SHP77 (cell line): ENCODE measurements around the gene KIDINS220.
A peak's percentile ranks its signal among the peaks of the same experiment; 100 is the strongest.

Source experiments
- DNase-seq, 2 experiments: peaks; one replicate each; lab custom pipeline; 2025; lab: John Stamatoyannopoulos, UW

The KIDINS220 gene

DNA sequence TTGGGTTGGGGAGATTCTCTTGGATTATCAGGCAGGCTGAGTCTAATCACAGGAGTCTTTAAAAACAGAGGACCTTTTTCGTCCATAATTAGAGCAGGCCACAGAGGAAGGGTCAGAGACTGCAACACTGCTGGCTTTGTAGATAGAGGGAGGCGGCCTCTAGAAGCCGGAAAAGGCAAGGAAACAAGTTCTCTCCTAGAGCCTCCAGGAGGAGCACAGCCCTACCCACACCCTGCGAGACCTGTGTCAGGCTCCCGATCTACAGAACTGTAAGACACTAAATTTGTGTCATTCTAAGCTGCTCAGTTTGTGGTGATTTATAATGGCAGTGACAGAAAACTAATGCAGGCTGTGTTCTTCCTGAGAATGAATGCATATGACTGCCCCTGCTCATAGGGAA is 140.2 kb downstream of the KIDINS220 start:
- no peak for DNase-seq

- DNase-seq: no peak
These were observed 142.7 kb downstream of the KIDINS220 start for GRCh38 chr2:8694737-8695136.

- DNase-seq: peak; percentile 47 to 71
These were observed 144.1 kb downstream of the KIDINS220 start for GRCh38 chr2:8693157-8693821.

GRCh38 chr2:8692783-8693156 is 144.6 kb downstream of the KIDINS220 start:
- peak in 1 of 2 experiments; percentile 56 for DNase-seq

GRCh38 chr2:8691859-8692437 is 145.5 kb downstream of the KIDINS220 start:
- DNase-seq: no peak

DNA sequence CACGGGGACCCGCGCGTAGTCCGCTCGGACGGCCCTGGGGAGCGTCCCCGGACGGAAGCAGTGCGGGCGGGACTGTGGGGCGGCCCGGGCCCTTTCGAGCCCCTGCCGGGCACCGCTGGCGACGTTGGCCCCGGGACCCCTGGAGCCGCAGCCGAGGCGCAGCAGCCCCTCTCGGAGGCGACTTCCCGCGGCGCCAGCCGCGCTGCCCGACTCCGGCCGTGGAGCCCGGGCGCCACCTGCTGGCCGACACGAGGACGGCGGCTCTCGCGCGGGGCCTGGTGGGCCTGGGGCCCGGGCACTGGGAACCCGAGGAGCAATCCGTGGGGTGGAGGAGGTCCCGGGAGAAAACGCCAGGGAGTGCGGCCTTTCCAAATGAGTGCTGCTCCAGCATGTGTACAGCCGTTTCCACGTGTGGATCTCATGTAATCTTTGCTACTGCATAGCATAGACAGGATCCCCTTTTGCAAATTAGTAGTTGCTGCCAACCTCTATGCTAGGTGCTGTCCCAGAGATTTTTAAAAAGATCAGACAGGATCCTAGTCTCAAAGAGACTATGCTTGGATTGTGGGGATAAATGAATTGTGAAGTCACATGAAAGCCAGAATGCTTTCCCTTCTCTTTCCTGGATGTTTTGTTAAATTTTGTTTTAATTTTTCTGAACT is 151.6 kb downstream of the KIDINS220 start:
- peak; percentile 79 to 88 for DNase-seq

DNA sequence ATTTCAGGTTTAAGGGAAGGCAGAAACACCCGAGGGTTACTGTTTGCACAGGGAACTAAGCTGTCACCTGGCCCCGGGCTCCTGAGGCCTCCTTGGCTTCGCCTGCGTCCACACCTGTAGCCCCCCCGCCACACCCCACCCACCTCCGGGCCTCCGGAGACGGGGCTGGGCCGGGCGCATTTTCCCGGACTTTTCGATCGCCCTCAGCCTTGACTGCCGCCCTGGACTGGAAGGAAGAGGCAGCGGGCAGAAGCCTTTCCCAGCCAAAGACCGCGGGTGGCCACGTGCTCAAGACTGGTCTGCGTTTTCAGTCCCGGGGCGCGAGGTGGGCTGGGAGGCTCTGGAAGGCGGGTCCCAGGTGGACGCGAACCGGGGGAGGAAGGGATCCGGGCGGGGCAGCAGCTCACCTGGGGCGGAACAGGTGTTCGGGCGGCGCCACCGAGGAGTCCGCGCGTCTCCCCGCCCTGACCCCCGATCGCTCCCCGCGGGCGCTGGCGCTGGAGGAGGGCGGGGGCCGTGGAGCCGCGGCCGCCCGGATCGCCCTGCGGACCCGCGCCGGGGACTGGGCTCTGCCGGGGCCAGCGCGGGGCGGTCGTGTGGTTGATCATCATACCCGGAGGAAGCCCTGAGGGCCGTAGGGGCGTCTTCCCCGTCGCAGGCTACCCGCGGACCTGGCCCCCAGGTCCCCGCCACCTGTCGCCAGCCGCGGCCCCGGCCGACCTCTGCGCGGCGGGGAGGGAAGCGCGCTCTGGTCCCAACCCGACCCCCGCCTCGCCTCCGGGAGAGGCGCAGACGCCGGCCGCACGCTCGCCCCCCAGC is 152.3 kb downstream of the KIDINS220 start:
- peak; percentile 84 to 88 for DNase-seq

- no peak for DNase-seq
These were observed 152.9 kb downstream of the KIDINS220 start for GRCh38 chr2:8684540-8684877.

- DNase-seq: peak; percentile 39 to 58
These were observed 154.4 kb downstream of the KIDINS220 start for GRCh38 chr2:8682719-8683667.

DNA sequence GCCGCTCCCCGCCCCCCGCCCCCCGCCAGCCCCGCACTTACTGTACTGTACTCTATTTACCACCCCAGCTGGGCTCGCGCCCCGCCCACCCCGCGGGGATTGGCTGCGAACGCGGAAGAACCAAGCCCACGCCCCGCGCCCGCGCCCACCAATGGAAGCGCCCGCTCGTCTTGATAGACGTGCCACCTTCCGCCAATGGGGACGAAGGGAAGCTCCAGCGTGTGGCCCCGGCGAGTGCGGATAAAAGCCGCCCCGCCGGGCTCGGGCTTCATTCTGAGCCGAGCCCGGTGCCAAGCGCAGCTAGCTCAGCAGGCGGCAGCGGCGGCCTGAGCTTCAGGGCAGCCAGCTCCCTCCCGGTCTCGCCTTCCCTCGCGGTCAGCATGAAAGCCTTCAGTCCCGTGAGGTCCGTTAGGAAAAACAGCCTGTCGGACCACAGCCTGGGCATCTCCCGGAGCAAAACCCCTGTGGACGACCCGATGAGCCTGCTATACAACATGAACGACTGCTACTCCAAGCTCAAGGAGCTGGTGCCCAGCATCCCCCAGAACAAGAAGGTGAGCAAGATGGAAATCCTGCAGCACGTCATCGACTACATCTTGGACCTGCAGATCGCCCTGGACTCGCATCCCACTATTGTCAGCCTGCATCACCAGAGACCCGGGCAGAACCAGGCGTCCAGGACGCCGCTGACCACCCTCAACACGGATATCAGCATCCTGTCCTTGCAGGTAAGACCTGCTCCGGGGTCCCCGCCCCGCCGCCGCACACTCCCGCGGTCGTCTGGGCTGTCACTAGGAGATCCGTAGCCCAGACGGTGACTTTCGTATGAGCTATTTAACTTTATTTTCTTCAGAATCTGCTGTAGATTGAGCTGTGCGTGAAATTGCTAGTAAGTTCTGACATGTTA is 155.4 kb downstream of the KIDINS220 start, which contains the start of gene ID2:
Gene ID2 (plus strand): TSS at position 271 of the 907 bp plus-strand sequence. CDS start 110 bp downstream, at position 381.
- DNase-seq: peak; percentile 99

GRCh38 chr2:8680822-8681760 is 156.3 kb downstream of the KIDINS220 start:
- peak; percentile 78 to 85 for DNase-seq

- peak; percentile 50 to 87 for DNase-seq
These were observed 157.3 kb downstream of the KIDINS220 start for GRCh38 chr2:8679827-8680731.

DNA sequence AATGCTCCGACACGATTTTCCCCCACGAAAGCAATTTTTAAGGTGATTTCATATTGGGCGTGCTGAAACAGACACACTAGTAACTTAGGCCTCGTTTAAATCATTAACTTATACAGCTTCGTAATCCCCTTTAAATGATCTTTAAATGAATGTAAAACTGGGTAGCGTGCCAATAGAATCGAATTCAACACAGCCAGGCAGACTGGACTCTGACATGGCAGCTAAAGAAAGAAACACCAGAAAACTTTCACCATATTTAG is 157.9 kb downstream of the KIDINS220 start:
- DNase-seq: no peak
